Ascending aorta (tissue), 2 donors: ENCODE data around the gene HLF. TPM values are rescaled to one million over a fixed set of nuclear protein-coding genes. Genes with fewer than 3 reads are reported as not detected.

ENCODE experiments used
- DNase-seq, 2 donors: peaks; one replicate each; pipeline ENCODE4 v3.0.0-alpha.2; 2019; ENCODE audit warnings: low spot score in 2 of 2
- H3K27ac ChIP-seq, 2 donors: fragments of 200-600 bp; sonication (generic); one replicate each; pipeline ENCODE4 v1.5.1; 2016 to 2017; ENCODE audit warnings: mild to moderate bottlenecking in 1 of 2
- H3K27me3 ChIP-seq: fragments of 200-600 bp; sonication (generic); one replicate; pipeline ENCODE4 v1.5.1; 2017
- H3K36me3 ChIP-seq, 2 donors: fragments of 200-600 bp; sonication (generic); one replicate each; pipeline ENCODE4 v1.5.1; 2016
- H3K4me1 ChIP-seq, 2 donors: fragments of 200-600 bp; sonication (generic); one replicate each; pipeline ENCODE4 v1.5.1; 2016 to 2017; ENCODE audit warnings: mild to moderate bottlenecking in 1 of 2
- H3K4me3 ChIP-seq, 2 donors: fragments of 200-600 bp; sonication (generic); one replicate each; pipeline ENCODE4 v1.5.1; 2016 to 2017; ENCODE audit warnings: mild to moderate bottlenecking in 1 of 2
- H3K9me3 ChIP-seq, 2 donors: fragments of 200-600 bp; sonication (generic); one replicate each; pipeline ENCODE4 v1.5.1; 2016
- intact Hi-C: fragments of 100-400 bp; cut with DNase I; formaldehyde crosslinking; loops from one replicate; pipeline ENCODE4 v1.15.1; 2023
- total RNA-seq: library from RNA; depleted of rRNA; stranded (reverse); fragments of >200 nt; gene quantifications from one replicate; pipeline ENCODE4 v1.1.0, GENCODE V29; 2016
- TF ChIP-seq, protein P1 (sequence below), 3 experiments: fragments of 200-600 bp in 2 of 3; fragments of 450-650 bp in 1 of 3; sonication (generic) in 2 of 3; IDR thresholded peaks; one replicate each; pipeline ENCODE4 v1.5.1; 2016 to 2019; ENCODE audit warnings: antibody characterized with exemption in 3 of 3, mild to moderate bottlenecking in 1 of 3, moderate library complexity in 1 of 3

Gene HLF
- total RNA-seq, 1 donor from 2014 or later: 11.3 TPM

DNA sequence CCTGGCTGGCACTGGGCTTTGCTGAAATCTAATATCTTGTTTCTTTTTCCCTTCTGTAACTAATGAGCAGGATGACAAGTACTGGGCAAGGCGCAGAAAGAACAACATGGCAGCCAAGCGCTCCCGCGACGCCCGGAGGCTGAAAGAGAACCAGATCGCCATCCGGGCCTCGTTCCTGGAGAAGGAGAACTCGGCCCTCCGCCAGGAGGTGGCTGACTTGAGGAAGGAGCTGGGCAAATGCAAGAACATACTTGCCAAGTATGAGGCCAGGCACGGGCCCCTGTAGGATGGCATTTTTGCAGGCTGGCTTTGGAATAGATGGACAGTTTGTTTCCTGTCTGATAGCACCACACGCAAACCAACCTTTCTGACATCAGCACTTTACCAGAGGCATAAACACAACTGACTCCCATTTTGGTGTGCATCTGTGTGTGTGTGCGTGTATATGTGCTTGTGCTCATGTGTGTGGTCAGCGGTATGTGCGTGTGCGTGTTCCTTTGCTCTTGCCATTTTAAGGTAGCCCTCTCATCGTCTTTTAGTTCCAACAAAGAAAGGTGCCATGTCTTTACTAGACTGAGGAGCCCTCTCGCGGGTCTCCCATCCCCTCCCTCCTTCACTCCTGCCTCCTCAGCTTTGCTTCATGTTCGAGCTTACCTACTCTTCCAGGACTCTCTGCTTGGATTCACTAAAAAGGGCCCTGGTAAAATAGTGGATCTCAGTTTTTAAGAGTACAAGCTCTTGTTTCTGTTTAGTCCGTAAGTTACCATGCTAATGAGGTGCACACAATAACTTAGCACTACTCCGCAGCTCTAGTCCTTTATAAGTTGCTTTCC, 56.0 kb downstream of the HLF start:
- Histone ChIP-seq H3K4me3 (peak overlapping the region; percentile 6 to 22), H3K36me3 (peaks cover 0 to 16% of the 10 kb centered on the region in 2 donors), H3K27me3 (no peaks in the 10 kb centered on the region), H3K27ac (peak overlapping the region; percentile 65 to 67), H3K9me3 (no peaks in the 10 kb centered on the region), H3K4me1 (no peaks in the 10 kb centered on the region)
- peak; percentile 27 to 82 for DNase-seq
- TF ChIP-seq, protein P1, sequence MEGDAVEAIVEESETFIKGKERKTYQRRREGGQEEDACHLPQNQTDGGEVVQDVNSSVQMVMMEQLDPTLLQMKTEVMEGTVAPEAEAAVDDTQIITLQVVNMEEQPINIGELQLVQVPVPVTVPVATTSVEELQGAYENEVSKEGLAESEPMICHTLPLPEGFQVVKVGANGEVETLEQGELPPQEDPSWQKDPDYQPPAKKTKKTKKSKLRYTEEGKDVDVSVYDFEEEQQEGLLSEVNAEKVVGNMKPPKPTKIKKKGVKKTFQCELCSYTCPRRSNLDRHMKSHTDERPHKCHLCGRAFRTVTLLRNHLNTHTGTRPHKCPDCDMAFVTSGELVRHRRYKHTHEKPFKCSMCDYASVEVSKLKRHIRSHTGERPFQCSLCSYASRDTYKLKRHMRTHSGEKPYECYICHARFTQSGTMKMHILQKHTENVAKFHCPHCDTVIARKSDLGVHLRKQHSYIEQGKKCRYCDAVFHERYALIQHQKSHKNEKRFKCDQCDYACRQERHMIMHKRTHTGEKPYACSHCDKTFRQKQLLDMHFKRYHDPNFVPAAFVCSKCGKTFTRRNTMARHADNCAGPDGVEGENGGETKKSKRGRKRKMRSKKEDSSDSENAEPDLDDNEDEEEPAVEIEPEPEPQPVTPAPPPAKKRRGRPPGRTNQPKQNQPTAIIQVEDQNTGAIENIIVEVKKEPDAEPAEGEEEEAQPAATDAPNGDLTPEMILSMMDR (IDR thresholded peaks at IDR 0.05): no peak
- intact Hi-C loops: no loop called here

DNA sequence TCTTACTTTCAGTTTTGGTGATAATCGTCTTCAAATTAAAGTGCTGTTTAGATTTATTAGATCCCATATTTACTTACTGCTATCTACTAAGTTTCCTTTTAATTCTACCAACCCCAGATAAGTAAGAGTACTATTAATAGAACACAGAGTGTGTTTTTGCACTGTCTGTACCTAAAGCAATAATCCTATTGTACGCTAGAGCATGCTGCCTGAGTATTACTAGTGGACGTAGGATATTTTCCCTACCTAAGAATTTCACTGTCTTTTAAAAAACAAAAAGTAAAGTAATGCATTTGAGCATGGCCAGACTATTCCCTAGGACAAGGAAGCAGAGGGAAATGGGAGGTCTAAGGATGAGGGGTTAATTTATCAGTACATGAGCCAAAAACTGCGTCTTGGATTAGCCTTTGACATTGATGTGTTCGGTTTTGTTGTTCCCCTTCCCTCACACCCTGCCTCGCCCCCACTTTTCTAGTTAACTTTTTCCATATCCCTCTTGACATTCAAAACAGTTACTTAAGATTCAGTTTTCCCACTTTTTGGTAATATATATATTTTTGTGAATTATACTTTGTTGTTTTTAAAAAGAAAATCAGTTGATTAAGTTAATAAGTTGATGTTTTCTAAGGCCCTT, 56.8 kb downstream of the HLF start:
- no peaks in the 10 kb centered on the region for H3K4me1 ChIP-seq
- H3K9me3 ChIP-seq: no peaks in the 10 kb centered on the region
- H3K27ac ChIP-seq: peak overlapping the region in 1 of 2 donors; percentile 65
- TF ChIP-seq, protein P1 (IDR thresholded peaks at IDR 0.05): no peak
- no peaks in the 10 kb centered on the region for H3K27me3 ChIP-seq
- intact Hi-C loops: no loop called here
- H3K4me3 ChIP-seq: no peak overlapping the region
- DNase-seq: no peak
- peaks cover 0 to 14% of the 10 kb centered on the region in 2 donors for H3K36me3 ChIP-seq

DNA sequence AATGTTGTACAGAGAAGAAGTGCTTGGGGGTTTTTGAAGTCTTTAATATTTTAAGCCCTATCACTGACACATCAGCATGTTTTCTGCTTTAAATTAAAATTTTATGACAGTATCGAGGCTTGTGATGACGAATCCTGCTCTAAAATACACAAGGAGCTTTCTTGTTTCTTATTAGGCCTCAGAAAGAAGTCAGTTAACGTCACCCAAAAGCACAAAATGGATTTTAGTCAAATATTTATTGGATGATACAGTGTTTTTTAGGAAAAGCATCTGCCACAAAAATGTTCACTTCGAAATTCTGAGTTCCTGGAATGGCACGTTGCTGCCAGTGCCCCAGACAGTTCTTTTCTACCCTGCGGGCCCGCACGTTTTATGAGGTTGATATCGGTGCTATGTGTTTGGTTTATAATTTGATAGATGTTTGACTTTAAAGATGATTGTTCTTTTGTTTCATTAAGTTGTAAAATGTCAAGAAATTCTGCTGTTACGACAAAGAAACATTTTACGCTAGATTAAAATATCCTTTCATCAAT, 57.8 kb downstream of the HLF start:
- intact Hi-C loops: no loop called here
- DNase-seq: no peak
- Histone ChIP-seq H3K27ac (no peak overlapping the region), H3K4me1 (no peaks in the 10 kb centered on the region), H3K4me3 (no peak overlapping the region), H3K9me3 (no peaks in the 10 kb centered on the region), H3K27me3 (no peaks in the 10 kb centered on the region), H3K36me3 (peaks cover 0 to 4% of the 10 kb centered on the region in 2 donors)
- TF ChIP-seq, protein P1 (IDR thresholded peaks at IDR 0.05): no peak

DNA sequence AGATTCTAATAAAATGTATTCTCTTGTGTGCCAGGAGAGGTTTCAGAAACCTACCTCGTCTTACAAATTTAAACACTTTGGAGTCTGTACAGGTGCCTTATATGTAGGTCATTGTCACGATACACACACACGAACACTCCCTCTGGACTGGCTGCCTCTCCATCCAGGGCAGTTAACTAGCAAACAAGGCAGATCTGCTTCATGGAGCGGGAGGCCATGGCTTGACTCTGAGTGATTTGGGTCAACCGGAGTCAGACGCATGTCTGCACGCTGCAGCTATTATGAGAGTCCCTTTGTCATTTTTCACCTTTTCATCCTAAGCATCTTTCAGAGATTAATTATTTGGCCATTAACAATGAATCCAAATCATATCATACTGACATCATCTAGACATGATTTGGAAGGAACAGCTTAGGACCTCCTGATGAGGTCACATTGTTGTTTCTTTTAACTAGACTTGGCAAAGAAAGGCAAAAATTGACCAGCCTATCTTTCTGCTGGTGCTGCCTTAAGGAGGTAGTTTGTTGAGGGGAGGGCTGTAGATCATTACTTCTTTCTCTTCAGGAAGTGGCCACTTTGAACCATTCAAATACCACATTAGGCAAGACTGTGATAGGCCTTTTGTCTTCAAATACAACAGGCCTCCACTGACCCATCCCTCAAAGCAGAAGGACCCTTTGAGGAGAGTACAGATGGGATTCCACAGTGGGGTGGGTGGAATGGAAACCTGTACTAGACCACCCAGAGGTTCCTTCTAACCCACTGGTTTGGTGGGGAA, 58.9 kb downstream of the HLF start:
- H3K4me3 ChIP-seq: no peak overlapping the region
- TF ChIP-seq, protein P1 (IDR thresholded peaks at IDR 0.05): no peak
- no peaks in the 10 kb centered on the region for H3K27me3 ChIP-seq
- H3K36me3 ChIP-seq: no peaks in the 10 kb centered on the region
- H3K9me3 ChIP-seq: no peaks in the 10 kb centered on the region
- DNase-seq: no peak
- intact Hi-C loops: no loop called here
- no peak overlapping the region for H3K27ac ChIP-seq
- no peaks in the 10 kb centered on the region for H3K4me1 ChIP-seq

DNA sequence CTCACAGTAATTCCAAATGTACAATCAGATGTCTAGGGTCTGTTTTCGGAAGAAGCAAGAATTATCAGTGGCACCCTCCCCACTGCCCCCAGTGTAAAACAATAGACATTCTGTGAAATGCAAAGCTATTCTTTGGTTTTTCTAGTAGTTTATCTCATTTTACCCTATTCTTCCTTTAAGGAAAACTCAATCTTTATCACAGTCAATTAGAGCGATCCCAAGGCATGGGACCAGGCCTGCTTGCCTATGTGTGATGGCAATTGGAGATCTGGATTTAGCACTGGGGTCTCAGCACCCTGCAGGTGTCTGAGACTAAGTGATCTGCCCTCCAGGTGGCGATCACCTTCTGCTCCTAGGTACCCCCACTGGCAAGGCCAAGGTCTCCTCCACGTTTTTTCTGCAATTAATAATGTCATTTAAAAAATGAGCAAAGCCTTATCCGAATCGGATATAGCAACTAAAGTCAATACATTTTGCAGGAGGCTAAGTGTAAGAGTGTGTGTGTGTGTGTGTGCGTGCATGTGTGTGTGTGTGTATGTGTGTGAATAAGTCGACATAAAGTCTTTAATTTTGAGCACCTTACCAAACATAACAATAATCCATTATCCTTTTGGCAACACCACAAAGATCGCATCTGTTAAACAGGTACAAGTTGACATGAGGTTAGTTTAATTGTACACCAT, 59.7 kb downstream of the HLF start:
- TF ChIP-seq, protein P1 (IDR thresholded peaks at IDR 0.05): no peak
- Histone ChIP-seq H3K27me3 (no peaks in the 10 kb centered on the region), H3K4me1 (no peaks in the 10 kb centered on the region), H3K27ac (no peak overlapping the region), H3K36me3 (no peaks in the 10 kb centered on the region), H3K9me3 (no peaks in the 10 kb centered on the region), H3K4me3 (no peak overlapping the region)
- DNase-seq: no peak
- intact Hi-C loops: no loop called here
